GM12878 (cell line): Measurements from ENCODE around the gene SGTA. TPM values are rescaled to one million over a fixed set of nuclear protein-coding genes. Genes with fewer than 3 reads are reported as not detected.

ENCODE experiments used
- ATAC-seq: fragments of 200-7000 bp; cut with Tn5 transposase; 3 replicates; pipeline ENCODE4 v1.9.1; 2020; ENCODE audit warnings: mild to moderate bottlenecking, moderate library complexity
- BruUV-seq: library from RNA; stranded (reverse); fragments of 400-500 nt; replicated peaks from 2 replicates; lab custom pipeline; 2021; lab: Mats Ljungman, UMichigan
- CTCF ChIA-PET: fragments of 300-600 bp; sonication (Branson Sonifier 250); formaldehyde crosslinking; extraction: SDS; loops from one replicate; lab custom pipeline; 2021; ENCODE audit warnings: inconsistent platforms; lab: Yijun Ruan, JAX
- POLR2A ChIA-PET: fragments of 350-600 bp; formaldehyde crosslinking; extraction: SDS; loops from one replicate; lab custom pipeline; 2021; ENCODE audit warnings: inconsistent platforms; lab: Charles Lee
- RAD21 ChIA-PET: fragments of 300-600 bp; sonication (Branson Sonifier 250); formaldehyde crosslinking; loops from one replicate; lab custom pipeline; 2023; ENCODE audit warnings: antibody characterized with exemption; ENCODE audit not compliant: unreplicated experiment; lab: Charles Lee
- SMC1A ChIA-PET: fragments of 300-600 bp; sonication (Branson Sonifier 250); formaldehyde crosslinking; loops from one replicate; lab custom pipeline; 2023; ENCODE audit not compliant: unreplicated experiment, uncharacterized antibody; lab: Charles Lee
- DNase-seq: peaks from one replicate; pipeline ENCODE4 v3.0.0-alpha.2; 2011; ENCODE audit warnings: low read depth, low spot score
- FAIRE-seq: peaks from 3 replicates; lab custom pipeline; 2011; peaks lifted over from hg19 to GRCh38; lab: Jason Lieb, UNC
- H2AFZ ChIP-seq: 2 replicates; pipeline ENCODE4 v1.6.0; 2011; ENCODE audit warnings: low read depth, low read length, control low read depth; ENCODE audit not compliant: control insufficient read depth
- H3K27ac ChIP-seq: 2 replicates; pipeline ENCODE4 v1.5.1; 2011; ENCODE audit warnings: control low read depth; ENCODE audit not compliant: control insufficient read depth, insufficient read depth
- H3K27me3 ChIP-seq, 2 experiments: replicated peaks in 1 of 2; 2 replicates each; pipeline versions ENCODE4 v1.6.0 to v1.6.1; 2011; ENCODE audit warnings: low read length in 1 of 2; ENCODE audit not compliant: control insufficient read depth in 2 of 2, insufficient read depth in 2 of 2
- H3K36me3 ChIP-seq, 2 experiments: 2 replicates each; pipeline ENCODE4 v1.5.1; 2011; ENCODE audit warnings: low read length in 1 of 2; ENCODE audit not compliant: control insufficient read depth in 2 of 2, insufficient read depth in 2 of 2
- H3K4me1 ChIP-seq: 2 replicates; pipeline ENCODE4 v1.6.1; 2011; ENCODE audit warnings: mild to moderate bottlenecking, low read length, moderate library complexity, mixed read lengths; ENCODE audit not compliant: control insufficient read depth, insufficient read depth
- H3K4me2 ChIP-seq: 2 replicates; pipeline ENCODE4 v1.6.0; 2011; ENCODE audit warnings: control low read depth; ENCODE audit not compliant: control insufficient read depth, insufficient read depth
- H3K4me3 ChIP-seq: fragments of 200-600 bp; sonication (generic); 2 replicates; pipeline ENCODE4 v1.5.1; 2016
- H3K79me2 ChIP-seq: 2 replicates; pipeline ENCODE4 v1.6.0; 2011; ENCODE audit warnings: low read length; ENCODE audit not compliant: control insufficient read depth, insufficient read depth
- H3K9ac ChIP-seq: 2 replicates; pipeline ENCODE4 v1.8.0; 2011; ENCODE audit warnings: low read length, control low read depth, mixed read lengths; ENCODE audit not compliant: control insufficient read depth, insufficient read depth
- H3K9me3 ChIP-seq: replicated peaks from 3 replicates; pipeline ENCODE4 v1.5.1; 2011; ENCODE audit warnings: mild to moderate bottlenecking, low read length; ENCODE audit not compliant: control insufficient read depth, insufficient read depth
- H4K20me1 ChIP-seq: 2 replicates; pipeline ENCODE4 v1.6.0; 2011; ENCODE audit not compliant: control insufficient read depth, insufficient read depth
- EGR1 ChIP-seq, 2 experiments: IDR thresholded peaks; 1 replicate in 1 of 2; 2 replicates in 1 of 2; pipeline ENCODE4 v1.6.1; 2011 to 2012; ENCODE audit warnings: low read depth in 2 of 2, low read length in 2 of 2, borderline replicate concordance in 1 of 2, mild to moderate bottlenecking in 1 of 2, moderate library complexity in 1 of 2
- ESRRA ChIP-seq: IDR thresholded peaks from 2 replicates; pipeline ENCODE4 v1.6.1; 2012; ENCODE audit warnings: mild to moderate bottlenecking, low read length, improper control_type of control experiment
- EZH2 ChIP-seq: IDR thresholded peaks from 2 replicates; pipeline ENCODE4 v1.6.1; 2012; ENCODE audit warnings: low read depth, mild to moderate bottlenecking, control low read depth, inconsistent platforms, low read length, borderline replicate concordance; ENCODE audit not compliant: control insufficient read depth
- IKZF2 ChIP-seq, 2 experiments: fragments of 450-650 bp; IDR thresholded peaks; 2 replicates each; pipeline ENCODE4 v1.6.1; 2017; ENCODE audit warnings: mild to moderate bottlenecking in 2 of 2, moderate library complexity in 2 of 2
- KLF5 ChIP-seq: fragments of 450-650 bp; IDR thresholded peaks from 2 replicates; pipeline ENCODE4 v1.6.1; 2014; ENCODE audit warnings: mild to moderate bottlenecking; ENCODE audit not compliant: partially characterized antibody
- PBX3 ChIP-seq: IDR thresholded peaks from 2 replicates; pipeline ENCODE4 v1.6.1; 2011; ENCODE audit warnings: mild to moderate bottlenecking, low read depth, low read length, moderate library complexity; ENCODE audit not compliant: insufficient replicate concordance
- SMARCA5 ChIP-seq: fragments of 450-650 bp; IDR thresholded peaks from 2 replicates; pipeline ENCODE4 v1.6.1; 2017; ENCODE audit warnings: mild to moderate bottlenecking
- USF2 ChIP-seq: IDR thresholded peaks from 2 replicates; pipeline ENCODE4 v1.6.1; 2011; ENCODE audit warnings: low read depth, low read length, improper control_type of control experiment, borderline replicate concordance
- YBX1 ChIP-seq: fragments of 450-650 bp; IDR thresholded peaks from 2 replicates; pipeline ENCODE4 v1.6.1; 2016; ENCODE audit warnings: antibody characterized with exemption
- WGBS: methylation state at CpG from one replicate; pipeline ENCODE4 v1.1.6; 2016; ENCODE audit warnings: low lambda C conversion rate; ENCODE audit not compliant: insufficient replicate concordance, insufficient coverage; ENCODE audit errors: missing lambda C conversion rate; 5-methylcytosine and 5-hydroxymethylcytosine counted together
- in situ Hi-C: fragments of 300-500 bp; cut with MboI; formaldehyde crosslinking; loops from 9 replicates; pipeline ENCODE4 v1.14.3; 2018; ENCODE audit warnings: mixed read lengths
- intact Hi-C: fragments of 100-400 bp; cut with micrococcal nuclease; formaldehyde crosslinking; loops from one replicate; pipeline ENCODE4 v1.14.2; 2022; ENCODE audit not compliant: unreplicated experiment
- polyA plus RNA-seq, 11 experiments: library from polyadenylated mRNA; depleted of rRNA in 4 of 11; unstranded in 6 of 11; stranded (reverse) in 5 of 11; fragments of >200 nt; fragmentation: Nextera tagmentation in 4 of 11; fragmentation: Illumina TruSeq in 1 of 11; extraction: Ambion mirVana in 4 of 11; extraction: Trizol in 1 of 11; gene quantifications; 1 replicate in 1 of 11; 2 replicates in 10 of 11; pipeline versions ENCODE4 v1.2.1 to v1.2.3, GENCODE V29; 2011 to 2016; ENCODE audit warnings: inconsistent platforms in 2 of 11, missing spikeins in 2 of 11, low read depth in 1 of 11
- total RNA-seq, 4 experiments: library from RNA; depleted of rRNA in 3 of 4; stranded (reverse); fragments of >200 nt in 3 of 4; fragmentation: Illumina TruSeq in 1 of 4; extraction: Trizol in 1 of 4; gene quantifications; 2 replicates each; pipeline versions ENCODE4 v1.2.1 to v1.2.3, GENCODE V29; 2013 to 2021
- TF ChIP-seq, protein P1 (sequence below): fragments of 150-350 bp; IDR thresholded peaks from 2 replicates; pipeline ENCODE4 v1.6.1; 2016; ENCODE audit warnings: low read depth, low read length
- TF ChIP-seq, protein P2 (sequence below): IDR thresholded peaks from 2 replicates; pipeline ENCODE4 v1.6.1; 2012; ENCODE audit warnings: low read depth, low read length, improper control_type of control experiment

Gene SGTA
- total and polyA plus RNA-seq, 10 of the 15 experiments (the other 5 are each of a cell fraction or from before 2014, with no cell fraction given) = 2.0 to 102 (median 48.2) TPM

- H3K9me3 ChIP-seq = no peaks in the 10 kb centered on the region; the same call in 2 of the 3 replicates
- no peak overlapping the region for H3K4me2 ChIP-seq
- ChIA-PET CTCF (no interaction called here), POLR2A (no interaction called here), SMC1A (no interaction called here), RAD21 (no interaction called here)
- no peaks in the 10 kb centered on the region for H3K27me3 ChIP-seq
- H3K4me3 ChIP-seq = no peak overlapping the region
- H2AFZ ChIP-seq = no peak overlapping the region
- H3K4me1 ChIP-seq = peaks cover 12% of the 10 kb centered on the region
- intact Hi-C loops = no loop called here
- no peak overlapping the region for H3K27ac ChIP-seq
- ATAC-seq (no peak), DNase-seq (no peak), FAIRE-seq (no peak)
- in situ Hi-C loops = no loop called here
- TF ChIP-seq EGR1 (IDR thresholded peaks at IDR 0.05; ENCODE audit: borderline replicate concordance in 1 of 2, low read depth in 2 of 2, low read length in 2 of 2) (no peak), PBX3 (no peak), ESRRA (no peak), KLF5 (no peak), YBX1 (no peak), IKZF2 (IDR thresholded peaks at IDR 0.05) (no peak), EZH2 (no peak), USF2 (no peak), SMARCA5 (no peak)
- TF ChIP-seq, protein P1, sequence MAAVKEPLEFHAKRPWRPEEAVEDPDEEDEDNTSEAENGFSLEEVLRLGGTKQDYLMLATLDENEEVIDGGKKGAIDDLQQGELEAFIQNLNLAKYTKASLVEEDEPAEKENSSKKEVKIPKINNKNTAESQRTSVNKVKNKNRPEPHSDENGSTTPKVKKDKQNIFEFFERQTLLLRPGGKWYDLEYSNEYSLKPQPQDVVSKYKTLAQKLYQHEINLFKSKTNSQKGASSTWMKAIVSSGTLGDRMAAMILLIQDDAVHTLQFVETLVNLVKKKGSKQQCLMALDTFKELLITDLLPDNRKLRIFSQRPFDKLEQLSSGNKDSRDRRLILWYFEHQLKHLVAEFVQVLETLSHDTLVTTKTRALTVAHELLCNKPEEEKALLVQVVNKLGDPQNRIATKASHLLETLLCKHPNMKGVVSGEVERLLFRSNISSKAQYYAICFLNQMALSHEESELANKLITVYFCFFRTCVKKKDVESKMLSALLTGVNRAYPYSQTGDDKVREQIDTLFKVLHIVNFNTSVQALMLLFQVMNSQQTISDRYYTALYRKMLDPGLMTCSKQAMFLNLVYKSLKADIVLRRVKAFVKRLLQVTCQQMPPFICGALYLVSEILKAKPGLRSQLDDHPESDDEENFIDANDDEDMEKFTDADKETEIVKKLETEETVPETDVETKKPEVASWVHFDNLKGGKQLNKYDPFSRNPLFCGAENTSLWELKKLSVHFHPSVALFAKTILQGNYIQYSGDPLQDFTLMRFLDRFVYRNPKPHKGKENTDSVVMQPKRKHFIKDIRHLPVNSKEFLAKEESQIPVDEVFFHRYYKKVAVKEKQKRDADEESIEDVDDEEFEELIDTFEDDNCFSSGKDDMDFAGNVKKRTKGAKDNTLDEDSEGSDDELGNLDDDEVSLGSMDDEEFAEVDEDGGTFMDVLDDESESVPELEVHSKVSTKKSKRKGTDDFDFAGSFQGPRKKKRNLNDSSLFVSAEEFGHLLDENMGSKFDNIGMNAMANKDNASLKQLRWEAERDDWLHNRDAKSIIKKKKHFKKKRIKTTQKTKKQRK = no peak
- TF ChIP-seq, protein P2, sequence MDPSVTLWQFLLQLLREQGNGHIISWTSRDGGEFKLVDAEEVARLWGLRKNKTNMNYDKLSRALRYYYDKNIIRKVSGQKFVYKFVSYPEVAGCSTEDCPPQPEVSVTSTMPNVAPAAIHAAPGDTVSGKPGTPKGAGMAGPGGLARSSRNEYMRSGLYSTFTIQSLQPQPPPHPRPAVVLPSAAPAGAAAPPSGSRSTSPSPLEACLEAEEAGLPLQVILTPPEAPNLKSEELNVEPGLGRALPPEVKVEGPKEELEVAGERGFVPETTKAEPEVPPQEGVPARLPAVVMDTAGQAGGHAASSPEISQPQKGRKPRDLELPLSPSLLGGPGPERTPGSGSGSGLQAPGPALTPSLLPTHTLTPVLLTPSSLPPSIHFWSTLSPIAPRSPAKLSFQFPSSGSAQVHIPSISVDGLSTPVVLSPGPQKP = no peak
- H3K36me3 ChIP-seq = peaks cover 4 to 7% of the 10 kb centered on the region in 2 experiments; a peak in 3 of 4 replicates
- no peak overlapping the region for H3K9ac ChIP-seq
- WGBS = 85% methylated on average over 32 of the region's 32 CpGs
- H4K20me1 ChIP-seq = peaks cover 9% of the 10 kb centered on the region; the same call in 1 of the 2 replicates
- H3K79me2 ChIP-seq = peaks cover 69% of the 10 kb centered on the region
- BruUV-seq = no TSS peak
These were observed 8.9 kb downstream of the SGTA start for GRCh38 chr19:2774083-2774679.
